ENCODE data around the gene FAAP24.
"Not testable (repeated sequence)": the region's sequence is repeated elsewhere in the genome, so short reads cannot be mapped to it uniquely, and the experiment has no call there.

Gene FAAP24

GRCh38 chr19:33000910-33001309 lies 28.9 kb downstream of the FAAP24 start:
- no peak for DNase-seq

- DNase-seq: not testable (repeated sequence)
Observed at GRCh38 chr19:33002126-33002865, 30.3 kb downstream of the FAAP24 start.

GRCh38 chr19:33003424-33004024 lies 31.5 kb downstream of the FAAP24 start:
- DNase-seq: not testable (repeated sequence)

GRCh38 chr19:33005440-33005839 lies 33.4 kb downstream of the FAAP24 start:
- no peak for DNase-seq

GRCh38 chr19:33008738-33009137 lies 36.7 kb downstream of the FAAP24 start:
- no peak for DNase-seq

- DNase-seq: not testable (repeated sequence)
Observed at GRCh38 chr19:33010891-33011290, 38.8 kb downstream of the FAAP24 start.

- no peak for DNase-seq
Observed at GRCh38 chr19:33022472-33023116, 50.6 kb downstream of the FAAP24 start.

GRCh38 chr19:33024398-33024797 lies 52.4 kb downstream of the FAAP24 start:
- DNase-seq: no peak

GRCh38 chr19:33025468-33026238 lies 53.6 kb downstream of the FAAP24 start:
- not testable (repeated sequence) for DNase-seq

- DNase-seq: not testable (repeated sequence)
Observed at GRCh38 chr19:33026602-33027001, 54.6 kb downstream of the FAAP24 start.

All from CD4-positive, alpha-beta T cell treated with Interleukin-12 subunit alpha and Interleukin-12 subunit beta, for 1 hour (primary cell).